Measurements from ENCODE around the gene MPP1.

DNA sequence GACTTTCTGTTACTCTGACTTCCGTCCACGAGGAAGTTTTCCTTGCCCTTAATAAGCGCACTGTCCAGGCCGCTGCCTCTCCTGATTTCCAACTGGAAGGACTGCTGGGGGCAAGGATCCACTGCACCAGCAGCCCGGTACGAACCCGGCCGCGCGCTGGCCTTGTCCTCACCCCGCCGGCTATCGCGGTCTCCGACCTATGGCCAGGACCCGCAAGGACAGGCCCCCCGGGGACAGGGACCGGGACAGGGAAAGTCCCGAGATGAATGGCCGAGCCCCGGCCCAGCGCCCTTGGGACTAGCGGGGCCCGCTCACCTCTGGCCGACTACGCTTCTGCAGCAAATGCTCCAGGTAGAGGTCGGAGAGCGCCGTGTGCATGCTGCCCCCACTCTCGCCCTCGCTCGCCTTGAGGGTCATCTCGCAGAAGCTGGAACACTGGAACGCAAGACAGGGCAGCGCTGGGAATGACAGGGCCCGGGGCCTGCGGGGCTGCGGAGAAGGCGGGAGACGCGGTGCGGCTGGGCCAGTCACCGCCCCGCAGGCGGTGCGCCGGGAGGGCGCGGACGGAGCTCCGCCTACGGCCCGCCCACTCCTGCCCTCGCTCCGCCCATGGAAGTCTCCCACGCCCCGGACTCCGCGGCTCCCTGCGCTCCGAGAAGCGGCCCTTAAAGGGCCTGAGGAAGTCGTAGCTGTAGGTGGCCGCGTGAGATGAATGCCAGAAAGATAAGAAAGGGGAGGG, at the start of gene MPP1:
- no peak for TF ChIP-seq EP300 (IDR thresholded peaks at IDR 0.05)
- TF ChIP-seq, protein P1, sequence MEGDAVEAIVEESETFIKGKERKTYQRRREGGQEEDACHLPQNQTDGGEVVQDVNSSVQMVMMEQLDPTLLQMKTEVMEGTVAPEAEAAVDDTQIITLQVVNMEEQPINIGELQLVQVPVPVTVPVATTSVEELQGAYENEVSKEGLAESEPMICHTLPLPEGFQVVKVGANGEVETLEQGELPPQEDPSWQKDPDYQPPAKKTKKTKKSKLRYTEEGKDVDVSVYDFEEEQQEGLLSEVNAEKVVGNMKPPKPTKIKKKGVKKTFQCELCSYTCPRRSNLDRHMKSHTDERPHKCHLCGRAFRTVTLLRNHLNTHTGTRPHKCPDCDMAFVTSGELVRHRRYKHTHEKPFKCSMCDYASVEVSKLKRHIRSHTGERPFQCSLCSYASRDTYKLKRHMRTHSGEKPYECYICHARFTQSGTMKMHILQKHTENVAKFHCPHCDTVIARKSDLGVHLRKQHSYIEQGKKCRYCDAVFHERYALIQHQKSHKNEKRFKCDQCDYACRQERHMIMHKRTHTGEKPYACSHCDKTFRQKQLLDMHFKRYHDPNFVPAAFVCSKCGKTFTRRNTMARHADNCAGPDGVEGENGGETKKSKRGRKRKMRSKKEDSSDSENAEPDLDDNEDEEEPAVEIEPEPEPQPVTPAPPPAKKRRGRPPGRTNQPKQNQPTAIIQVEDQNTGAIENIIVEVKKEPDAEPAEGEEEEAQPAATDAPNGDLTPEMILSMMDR (IDR thresholded peaks at IDR 0.05): no peak

Data from gastroesophageal sphincter (tissue), 3 donors.